SU-DHL-6 (cell line): Measurements from ENCODE around the gene LMOD1.

Experiments used
- H2AFZ ChIP-seq: fragments of 200-600 bp; sonication (generic); 2 replicates; pipeline ENCODE4 v1.6.1; 2014; ENCODE audit warnings: low read depth, mild to moderate bottlenecking, moderate library complexity, mixed read lengths, antibody characterized with exemption, low read length; ENCODE audit not compliant: severe bottlenecking
- H3F3A ChIP-seq: fragments of 200-600 bp; shearing (Covaris generic); 2 replicates; pipeline ENCODE4 v1.6.0; 2016; ENCODE audit warnings: antibody characterized with exemption, mild to moderate bottlenecking; ENCODE audit not compliant: insufficient read depth
- H3K27ac ChIP-seq: fragments of 200-600 bp; sonication (generic); 2 replicates; pipeline ENCODE4 v1.5.1; 2016; ENCODE audit warnings: low read depth, mild to moderate bottlenecking, low read length, moderate library complexity, mixed read lengths
- H3K27me3 ChIP-seq: fragments of 200-600 bp; sonication (generic), shearing (Covaris generic); 2 replicates; pipeline ENCODE4 v1.6.0; 2014; ENCODE audit warnings: mild to moderate bottlenecking, low read length
- H3K36me3 ChIP-seq: fragments of 200-600 bp; sonication (generic); 2 replicates; pipeline ENCODE4 v1.6.1; 2014; ENCODE audit warnings: mild to moderate bottlenecking, low read length, mixed read lengths
- H3K4me2 ChIP-seq: fragments of 300-600, 200-600 bp; shearing (Covaris generic), sonication (generic); 2 replicates; pipeline ENCODE4 v1.6.0; 2014; ENCODE audit warnings: low read length, low read depth, mild to moderate bottlenecking; ENCODE audit not compliant: poor library complexity, severe bottlenecking
- H3K4me3 ChIP-seq: fragments of 200-600 bp; sonication (generic); 2 replicates; pipeline ENCODE4 v1.5.1; 2014; ENCODE audit warnings: antibody characterized with exemption, low read length, mild to moderate bottlenecking, mixed read lengths; ENCODE audit not compliant: insufficient read depth, poor library complexity, severe bottlenecking
- H3K79me2 ChIP-seq: fragments of 200-600 bp; sonication (generic); 2 replicates; pipeline ENCODE4 v1.6.1; 2014; ENCODE audit warnings: mild to moderate bottlenecking, low read length, moderate library complexity; ENCODE audit not compliant: insufficient read depth
- H3K9ac ChIP-seq: fragments of 200-600 bp; sonication (generic); 2 replicates; pipeline ENCODE4 v1.7.0; 2014; ENCODE audit warnings: mild to moderate bottlenecking, low read length
- H3K9me2 ChIP-seq: fragments of 200-600 bp; sonication (generic); replicated peaks from 2 replicates; pipeline ENCODE4 v1.6.1; 2014; ENCODE audit warnings: low read length; ENCODE audit not compliant: insufficient read depth
- H3K9me3 ChIP-seq: fragments of 200-600 bp; sonication (generic); 2 replicates; pipeline ENCODE4 v1.6.1; 2014; ENCODE audit warnings: low read length, mixed read lengths; ENCODE audit not compliant: insufficient read depth
- H4K20me1 ChIP-seq: fragments of 200-600 bp; sonication (generic); 2 replicates; pipeline ENCODE4 v1.6.1; 2014; ENCODE audit warnings: low read depth, mild to moderate bottlenecking, antibody characterized with exemption, low read length, moderate library complexity, mixed read lengths
- CTCF ChIP-seq: fragments of 200-600 bp; sonication (generic); IDR thresholded peaks from one replicate; pipeline ENCODE4 v1.5.1; 2017; ENCODE audit warnings: antibody characterized with exemption, mild to moderate bottlenecking, low read length, moderate library complexity; ENCODE audit not compliant: insufficient read depth, poor library complexity, severe bottlenecking
- EZH2phosphoT487 ChIP-seq: fragments of 200-600 bp; sonication (generic), shearing (Covaris generic); conservative IDR thresholded peaks from 2 replicates; pipeline ENCODE4 v1.6.1; 2018; ENCODE audit warnings: mild to moderate bottlenecking, antibody characterized with exemption, low read length, moderate library complexity, mixed read lengths

The LMOD1 gene

DNA sequence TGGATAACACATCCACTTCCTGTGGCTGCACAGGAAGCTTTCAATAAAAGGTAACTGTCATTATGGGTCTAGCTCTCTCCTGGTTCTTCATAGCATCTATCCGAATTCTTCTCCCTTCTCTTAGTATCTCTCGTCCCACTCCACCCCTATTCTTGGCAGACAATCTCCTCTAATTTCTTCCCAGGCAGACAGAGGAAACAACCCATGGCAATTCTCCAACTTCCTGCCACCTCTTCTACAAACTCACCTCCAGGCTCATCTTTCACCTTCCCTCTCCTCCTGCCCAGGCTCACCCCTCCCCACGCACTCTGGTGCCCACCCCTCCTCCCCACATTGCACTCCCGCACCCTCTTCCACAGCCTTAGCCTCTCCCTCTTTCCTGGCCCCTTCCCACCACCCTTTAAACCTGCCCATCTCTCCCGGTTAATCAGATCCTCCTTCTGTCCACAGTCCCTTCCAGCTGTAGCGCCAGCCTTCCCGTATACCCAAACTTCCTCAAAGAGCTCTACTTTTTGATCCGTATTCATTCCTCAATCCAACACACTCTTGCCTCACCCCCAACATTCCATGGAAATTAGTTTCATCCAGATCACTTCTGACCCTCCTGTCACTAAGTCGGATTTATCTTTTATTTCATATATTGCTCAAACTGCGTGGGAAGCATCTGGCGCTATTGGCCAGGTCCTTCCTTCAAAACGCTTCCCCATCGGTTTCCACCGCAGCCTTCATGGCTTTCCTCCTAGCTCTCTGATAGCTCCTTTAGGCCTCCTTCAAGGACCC is 31.7 kb downstream of the LMOD1 start:
- no peaks in the 10 kb centered on the region for H3K79me2 ChIP-seq
- H3K36me3 ChIP-seq = no peaks in the 10 kb centered on the region
- no peaks in the 10 kb centered on the region for H3K9me3 ChIP-seq
- no peaks in the 10 kb centered on the region for H3K27me3 ChIP-seq
- no peak overlapping the region for H3K27ac ChIP-seq
- H3K9me2 ChIP-seq = no peaks in the 10 kb centered on the region
- TF ChIP-seq EZH2phosphoT487 = no peak
- TF ChIP-seq CTCF = no peak
- H2AFZ ChIP-seq = no peak overlapping the region
- H3F3A ChIP-seq = no peaks in the 10 kb centered on the region
- H4K20me1 ChIP-seq = no peaks in the 10 kb centered on the region
- no peak overlapping the region for H3K4me3 ChIP-seq
- no peak overlapping the region for H3K9ac ChIP-seq
- H3K4me2 ChIP-seq = no peak overlapping the region

DNA sequence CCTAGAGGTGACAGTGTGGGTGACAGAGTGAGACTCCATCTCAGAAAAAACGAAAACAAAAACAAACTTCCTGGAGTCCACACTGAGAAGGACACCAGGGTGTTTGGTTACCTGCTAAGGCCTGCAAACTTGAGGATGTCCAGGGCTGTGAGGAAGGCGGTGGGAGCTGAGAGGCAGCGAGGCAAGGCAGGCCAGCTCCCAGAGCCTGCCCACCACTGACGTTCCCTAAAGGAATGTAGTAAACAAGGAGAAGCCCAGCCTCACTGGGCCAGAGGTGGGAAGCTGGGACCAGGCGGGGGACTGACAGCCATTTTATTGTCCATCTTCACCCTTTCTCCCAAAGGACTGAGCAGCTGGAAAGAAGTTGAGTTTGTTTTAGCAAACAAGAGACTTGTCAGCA is 33.5 kb downstream of the LMOD1 start:
- no peak overlapping the region for H3K27ac ChIP-seq
- no peaks in the 10 kb centered on the region for H4K20me1 ChIP-seq
- H3K27me3 ChIP-seq = no peaks in the 10 kb centered on the region
- H3K9me2 ChIP-seq = no peaks in the 10 kb centered on the region
- no peak overlapping the region for H3K4me2 ChIP-seq
- H3K79me2 ChIP-seq = no peaks in the 10 kb centered on the region
- TF ChIP-seq CTCF (no peak), EZH2phosphoT487 (no peak)
- H3K4me3 ChIP-seq = no peak overlapping the region
- no peaks in the 10 kb centered on the region for H3K9me3 ChIP-seq
- no peaks in the 10 kb centered on the region for H3K36me3 ChIP-seq
- no peaks in the 10 kb centered on the region for H3F3A ChIP-seq
- H3K9ac ChIP-seq = no peak overlapping the region
- H2AFZ ChIP-seq = no peak overlapping the region

DNA sequence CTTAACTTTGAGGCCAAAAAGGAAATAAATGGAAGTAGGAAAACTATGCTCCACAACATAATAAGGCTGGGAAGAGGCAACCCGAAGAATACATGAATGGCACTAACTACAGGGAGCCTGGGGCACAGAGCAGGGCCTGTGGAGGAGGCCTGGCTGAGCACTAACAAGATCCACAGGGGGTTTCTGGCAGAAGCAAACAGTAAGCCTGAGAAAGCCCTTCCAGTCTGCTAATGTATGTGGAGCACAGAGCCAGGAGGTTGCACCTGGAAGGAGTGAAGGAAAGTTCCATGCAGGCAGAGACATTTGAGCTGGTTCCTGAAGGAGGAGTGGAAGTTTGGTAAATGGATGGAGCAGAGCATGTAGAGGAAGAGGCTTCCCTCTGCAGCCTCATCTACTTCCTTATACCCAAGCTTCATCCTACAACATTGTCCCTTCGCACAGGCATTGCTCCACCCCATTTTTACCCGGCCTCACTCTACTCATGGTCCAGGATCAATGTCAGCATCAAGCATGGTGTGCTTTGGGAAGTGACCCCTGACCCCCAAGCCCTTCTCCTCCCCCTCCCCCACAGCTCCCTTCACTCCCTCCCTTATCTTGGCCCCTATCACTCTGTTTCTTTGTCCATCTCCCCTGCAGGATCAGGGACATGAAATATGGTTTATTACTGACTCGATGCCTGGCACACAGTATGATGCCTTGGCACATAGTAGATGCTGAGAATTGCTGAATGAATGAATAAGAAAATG is 34.3 kb downstream of the LMOD1 start:
- no peaks in the 10 kb centered on the region for H3K9me2 ChIP-seq
- TF ChIP-seq CTCF (no peak), EZH2phosphoT487 (no peak)
- H3K9me3 ChIP-seq = no peaks in the 10 kb centered on the region
- H2AFZ ChIP-seq = no peak overlapping the region
- H3K79me2 ChIP-seq = no peaks in the 10 kb centered on the region
- no peak overlapping the region for H3K4me3 ChIP-seq
- no peaks in the 10 kb centered on the region for H3K36me3 ChIP-seq
- no peak overlapping the region for H3K9ac ChIP-seq
- no peak overlapping the region for H3K27ac ChIP-seq
- no peaks in the 10 kb centered on the region for H4K20me1 ChIP-seq
- no peaks in the 10 kb centered on the region for H3K27me3 ChIP-seq
- H3K4me2 ChIP-seq = no peak overlapping the region
- no peaks in the 10 kb centered on the region for H3F3A ChIP-seq
